ENCODE results near the gene UBE2E2.

- TF ChIP-seq CTCF (conservative IDR thresholded peaks at IDR 0.05 in 1 of 2, IDR thresholded peaks at IDR 0.05 in 1 of 2; ENCODE audit: extremely low read depth in 1 of 2, insufficient read depth in 1 of 2, low read depth in 1 of 2, low read length in 2 of 2): no peak
- no peak for TF ChIP-seq EZH2 (IDR thresholded peaks at IDR 0.05; ENCODE audit: borderline replicate concordance, low read length)
Measured at GRCh38 chr3:23365066-23365465, 161.9 kb downstream of the UBE2E2 start.
